ENCODE measurements around the gene PRKCA. TPM values are rescaled to one million over a fixed set of nuclear protein-coding genes. Genes with fewer than 3 reads are reported as not detected.

PRKCA gene
- total and polyA plus RNA-seq, 10 of the 15 experiments (the other 5 are each of a cell fraction or from before 2014, with no cell fraction given), result 0.11 to 14.6 (median 0.72) TPM

DNA sequence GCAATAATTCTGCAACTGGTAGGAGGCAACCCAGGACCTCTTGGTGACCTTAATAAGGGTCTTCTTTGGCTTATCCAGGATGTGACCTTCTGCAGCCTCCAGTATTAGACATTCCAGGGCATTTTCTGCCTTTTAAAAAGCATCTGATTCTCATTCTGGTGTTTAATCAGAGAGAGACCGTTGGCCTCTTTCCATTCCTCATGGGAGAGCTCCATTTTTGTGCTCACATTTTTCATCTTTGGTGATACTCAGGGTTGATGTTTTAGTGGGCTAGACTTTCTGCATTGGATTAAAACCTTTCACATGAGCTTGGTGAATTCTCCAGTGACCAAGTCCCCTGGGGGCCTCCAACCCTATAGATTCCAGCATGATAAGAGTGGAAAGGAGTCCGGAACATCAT is 382.3 kb downstream of the PRKCA start (continued):
- TF ChIP-seq, protein P1, sequence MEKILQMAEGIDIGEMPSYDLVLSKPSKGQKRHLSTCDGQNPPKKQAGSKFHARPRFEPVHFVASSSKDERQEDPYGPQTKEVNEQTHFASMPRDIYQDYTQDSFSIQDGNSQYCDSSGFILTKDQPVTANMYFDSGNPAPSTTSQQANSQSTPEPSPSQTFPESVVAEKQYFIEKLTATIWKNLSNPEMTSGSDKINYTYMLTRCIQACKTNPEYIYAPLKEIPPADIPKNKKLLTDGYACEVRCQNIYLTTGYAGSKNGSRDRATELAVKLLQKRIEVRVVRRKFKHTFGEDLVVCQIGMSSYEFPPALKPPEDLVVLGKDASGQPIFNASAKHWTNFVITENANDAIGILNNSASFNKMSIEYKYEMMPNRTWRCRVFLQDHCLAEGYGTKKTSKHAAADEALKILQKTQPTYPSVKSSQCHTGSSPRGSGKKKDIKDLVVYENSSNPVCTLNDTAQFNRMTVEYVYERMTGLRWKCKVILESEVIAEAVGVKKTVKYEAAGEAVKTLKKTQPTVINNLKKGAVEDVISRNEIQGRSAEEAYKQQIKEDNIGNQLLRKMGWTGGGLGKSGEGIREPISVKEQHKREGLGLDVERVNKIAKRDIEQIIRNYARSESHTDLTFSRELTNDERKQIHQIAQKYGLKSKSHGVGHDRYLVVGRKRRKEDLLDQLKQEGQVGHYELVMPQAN (conservative IDR thresholded peaks at IDR 0.05), result no peak
- TF ChIP-seq TBL1XR1 (IDR thresholded peaks at IDR 0.05; ENCODE audit: low read depth, low read length), result no peak

DNA sequence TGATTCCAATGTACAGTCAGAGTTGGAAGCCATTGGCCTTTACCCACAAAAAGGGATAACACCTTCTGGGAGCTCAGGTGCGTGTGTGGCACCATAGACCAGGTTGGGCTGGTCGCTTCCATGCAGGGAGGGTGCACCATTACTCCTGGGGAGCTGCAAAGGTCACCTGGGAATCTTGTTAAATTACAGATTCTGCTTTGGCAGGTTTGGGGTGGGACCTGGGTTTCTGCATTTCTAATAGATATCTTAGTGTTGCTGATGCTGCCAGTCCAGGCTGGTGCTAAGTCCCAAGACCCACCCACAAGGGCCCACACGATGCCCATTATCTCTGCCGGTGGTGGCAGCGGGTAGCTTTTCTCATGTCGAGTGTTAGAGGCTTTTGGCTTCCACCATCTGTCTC is 384.2 kb downstream of the PRKCA start:
- Histone ChIP-seq H2AFZ (ENCODE audit: control insufficient read depth, low read depth, low read length) (no peak overlapping the region), H3K4me2 (ENCODE audit: control insufficient read depth, insufficient read depth) (no peak overlapping the region), H4K20me1 (ENCODE audit: control insufficient read depth, insufficient read depth) (no peaks in the 10 kb centered on the region), H3K9ac (ENCODE audit: control insufficient read depth, insufficient read depth, low read length) (no peak overlapping the region), H3K4me1 (ENCODE audit: control insufficient read depth, insufficient read depth, low read length) (peaks cover under 1% of the 10 kb centered on the region; the same call in 1 of the 2 replicates), H3K27me3 (replicated peaks in 1 of 2; ENCODE audit: control insufficient read depth in 2 of 2, insufficient read depth in 2 of 2, low read length in 1 of 2) (no peaks in the 10 kb centered on the region), H3K36me3 (ENCODE audit: control insufficient read depth in 2 of 2, insufficient read depth in 2 of 2, low read length in 1 of 2) (no peaks in the 10 kb centered on the region; a peak in 1 of 4 replicates), H3K79me2 (ENCODE audit: control insufficient read depth, insufficient read depth, low read length) (no peaks in the 10 kb centered on the region), H3K27ac (ENCODE audit: control insufficient read depth, insufficient read depth) (no peak overlapping the region), H3K4me3 (no peak overlapping the region), H3K9me3 (replicated peaks; ENCODE audit: control insufficient read depth, insufficient read depth, low read length) (no peaks in the 10 kb centered on the region)
- intact Hi-C loops (cut with micrococcal nuclease; ENCODE audit: unreplicated experiment), result no loop called here
- WGBS (ENCODE audit: insufficient coverage, insufficient replicate concordance, low lambda C conversion rate, missing lambda C conversion rate), result 16% methylated on average over 6 of the region's 6 CpGs
- in situ Hi-C loops (cut with MboI), result no loop called here
- FAIRE-seq (no peak), DNase-seq (ENCODE audit: low read depth, low spot score) (no peak), ATAC-seq (no peak)
- ChIA-PET CTCF (interaction anchor here (1.1 to 1.7 kb wide), 4 partner anchors 9 to 120 kb away, joined by 3 to 7 read pairs (median 4); no protein-coding TSS in a partner anchor), RAD21 (ENCODE audit: unreplicated experiment) (interaction anchor here (2.1 kb wide), 1 partner anchor 12 kb away, joined by 5 read pairs; no protein-coding TSS in a partner anchor), POLR2A (no interaction called here), SMC1A (ENCODE audit: uncharacterized antibody, unreplicated experiment) (interaction anchor here (1.0 to 3.9 kb wide), 6 partner anchors 9 to 40 kb away, joined by 3 to 14 read pairs (median 3); no protein-coding TSS in a partner anchor)
- no TSS peak for BruUV-seq (replicated peaks)
- TF ChIP-seq CEBPB (IDR thresholded peaks at IDR 0.05; ENCODE audit: borderline replicate concordance in 1 of 2, low read depth in 2 of 2, low read length in 2 of 2) (no peak), BRCA1 (IDR thresholded peaks at IDR 0.05; ENCODE audit: low read depth, low read length) (no peak), HDGF (IDR thresholded peaks at IDR 0.05) (no peak), SP1 (IDR thresholded peaks at IDR 0.05; ENCODE audit: low read depth, low read length) (no peak), POLR2AphosphoS2 (IDR thresholded peaks at IDR 0.05; ENCODE audit: low read depth, low read length) (no peak), CREB1 (IDR thresholded peaks at IDR 0.05; ENCODE audit: low read depth) (no peak), CHD4 (IDR thresholded peaks at IDR 0.05) (no peak), RB1 (IDR thresholded peaks at IDR 0.05; ENCODE audit: borderline replicate concordance) (no peak), GABPA (IDR thresholded peaks at IDR 0.05; ENCODE audit: low read depth) (no peak), ETV6 (conservative IDR thresholded peaks at IDR 0.05 in 1 of 2, IDR thresholded peaks at IDR 0.05 in 1 of 2; ENCODE audit: borderline replicate concordance in 1 of 2, low read depth in 1 of 2) (no peak), NFYA (IDR thresholded peaks at IDR 0.05; ENCODE audit: borderline replicate concordance, low read depth, low read length) (no peak), CHD1 (IDR thresholded peaks at IDR 0.05; ENCODE audit: low read depth, low read length) (no peak)
- TF ChIP-seq, protein P2, sequence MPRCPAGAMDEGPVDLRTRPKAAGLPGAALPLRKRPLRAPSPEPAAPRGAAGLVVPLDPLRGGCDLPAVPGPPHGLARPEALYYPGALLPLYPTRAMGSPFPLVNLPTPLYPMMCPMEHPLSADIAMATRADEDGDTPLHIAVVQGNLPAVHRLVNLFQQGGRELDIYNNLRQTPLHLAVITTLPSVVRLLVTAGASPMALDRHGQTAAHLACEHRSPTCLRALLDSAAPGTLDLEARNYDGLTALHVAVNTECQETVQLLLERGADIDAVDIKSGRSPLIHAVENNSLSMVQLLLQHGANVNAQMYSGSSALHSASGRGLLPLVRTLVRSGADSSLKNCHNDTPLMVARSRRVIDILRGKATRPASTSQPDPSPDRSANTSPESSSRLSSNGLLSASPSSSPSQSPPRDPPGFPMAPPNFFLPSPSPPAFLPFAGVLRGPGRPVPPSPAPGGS (IDR thresholded peaks at IDR 0.05; ENCODE audit: borderline replicate concordance, insufficient read depth, low read depth, low read length, poor library complexity, severe bottlenecking), result no peak

Measured in GM12878 (cell line).